ENCODE results near the gene MRPL58. TPM values are rescaled to one million over a fixed set of nuclear protein-coding genes. Genes with fewer than 3 reads are reported as not detected.
A peak's percentile ranks its signal among the peaks of the same experiment; 100 is the strongest.

MRPL58 gene
- total and polyA plus RNA-seq, 2 of the 8 experiments (the other 6 are each of a cell fraction or from before 2014, with no cell fraction given): 43.6 to 49.1 TPM

DNA sequence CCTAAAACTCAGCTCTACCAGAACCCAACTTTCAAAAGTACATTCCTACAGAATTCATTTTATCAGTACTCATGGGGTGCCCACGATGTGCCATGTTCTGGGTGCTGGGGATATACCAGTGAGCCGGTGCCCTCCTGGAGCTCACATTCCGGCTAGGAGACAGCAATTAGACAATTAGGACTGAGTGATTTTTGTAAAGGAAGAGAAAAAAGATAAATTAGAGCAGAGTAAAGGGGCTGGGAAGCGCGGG lies 449 bp upstream of the MRPL58 start:
- no peak overlapping the region for H2AFZ ChIP-seq (ENCODE audit: low read length)
- WGBS, 2 experiments (ENCODE audit: extremely low coverage in 1 of 2, insufficient coverage in 1 of 2, insufficient read length in 1 of 2, insufficient replicate concordance in 2 of 2, low coverage in 1 of 2, low lambda C conversion rate in 2 of 2, missing lambda C conversion rate in 1 of 2): 35% methylated on average over 5 of the region's 5 CpGs; no CpG with 5 or more reads in 1 of the 2 experiments
- no peak for FAIRE-seq
- TF ChIP-seq CHD1 (IDR thresholded peaks at IDR 0.05; ENCODE audit: low read depth, low read length) (no peak), MAFK (IDR thresholded peaks at IDR 0.05; ENCODE audit: low read depth, low read length) (no peak), RNF2 (IDR thresholded peaks at IDR 0.05; ENCODE audit: borderline replicate concordance, low read depth, low read length, missing control alignments, poor library complexity, severe bottlenecking) (no peak), CBX5 (IDR thresholded peaks at IDR 0.05; ENCODE audit: low read depth, low read length) (no peak), BCL11A (IDR thresholded peaks at IDR 0.05; ENCODE audit: low read depth in 2 of 2, low read length in 2 of 2) (no peak), CEBPB (IDR thresholded peaks at IDR 0.05; ENCODE audit: low read depth, low read length) (no peak), CTBP2 (IDR thresholded peaks at IDR 0.05; ENCODE audit: borderline replicate concordance, insufficient read depth, insufficient read length, low read length) (no peak), RBBP5 (IDR thresholded peaks at IDR 0.05; ENCODE audit: borderline replicate concordance, low read depth, low read length) (no peak), FOSL1 (IDR thresholded peaks at IDR 0.05; ENCODE audit: insufficient read depth, low read depth, low read length) (no peak)
- TF ChIP-seq, protein P1, sequence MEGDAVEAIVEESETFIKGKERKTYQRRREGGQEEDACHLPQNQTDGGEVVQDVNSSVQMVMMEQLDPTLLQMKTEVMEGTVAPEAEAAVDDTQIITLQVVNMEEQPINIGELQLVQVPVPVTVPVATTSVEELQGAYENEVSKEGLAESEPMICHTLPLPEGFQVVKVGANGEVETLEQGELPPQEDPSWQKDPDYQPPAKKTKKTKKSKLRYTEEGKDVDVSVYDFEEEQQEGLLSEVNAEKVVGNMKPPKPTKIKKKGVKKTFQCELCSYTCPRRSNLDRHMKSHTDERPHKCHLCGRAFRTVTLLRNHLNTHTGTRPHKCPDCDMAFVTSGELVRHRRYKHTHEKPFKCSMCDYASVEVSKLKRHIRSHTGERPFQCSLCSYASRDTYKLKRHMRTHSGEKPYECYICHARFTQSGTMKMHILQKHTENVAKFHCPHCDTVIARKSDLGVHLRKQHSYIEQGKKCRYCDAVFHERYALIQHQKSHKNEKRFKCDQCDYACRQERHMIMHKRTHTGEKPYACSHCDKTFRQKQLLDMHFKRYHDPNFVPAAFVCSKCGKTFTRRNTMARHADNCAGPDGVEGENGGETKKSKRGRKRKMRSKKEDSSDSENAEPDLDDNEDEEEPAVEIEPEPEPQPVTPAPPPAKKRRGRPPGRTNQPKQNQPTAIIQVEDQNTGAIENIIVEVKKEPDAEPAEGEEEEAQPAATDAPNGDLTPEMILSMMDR (IDR thresholded peaks at IDR 0.05; ENCODE audit: control extremely low read depth in 1 of 3, insufficient read depth in 1 of 3, low read depth in 1 of 3, low read length in 3 of 3): no peak

More for the DNA sequence above, 449 bp upstream of the MRPL58 start:
- Histone ChIP-seq H3K9me3 (ENCODE audit: insufficient read depth in 2 of 2, low read depth in 1 of 2, low read length in 1 of 2) (no peaks in the 10 kb centered on the region), H2BK5ac (ENCODE audit: low read depth, low read length) (peak overlapping the region; percentile 6), H3K56ac (replicated peaks; ENCODE audit: insufficient read length, low read depth, low read length) (peak overlapping the region; percentile 78), H3K79me1 (ENCODE audit: low read depth, low read length) (no peaks in the 10 kb centered on the region; the same call in 1 of the 2 replicates), H3K4me2 (ENCODE audit: insufficient read depth in 1 of 2, low read depth in 2 of 2, low read length in 2 of 2) (peak overlapping the region; percentile 66 to 84), H3K18ac (ENCODE audit: extremely low read depth, low read length) (peak overlapping the region; percentile 48; the same call in 1 of the 2 replicates), H4K8ac (ENCODE audit: extremely low read depth, insufficient read depth, low read length) (peak overlapping the region; percentile 79; the same call in 1 of the 2 replicates), H3K79me2 (ENCODE audit: control insufficient read depth in 1 of 2, insufficient read depth in 2 of 2, low read length in 2 of 2) (peaks cover 0 to 14% of the 10 kb centered on the region in 2 experiments; a peak in 2 of 4 replicates), H2BK15ac (ENCODE audit: low read length) (no peak overlapping the region), H3K14ac (ENCODE audit: insufficient read length) (no peak overlapping the region), H3K36me3 (ENCODE audit: control insufficient read depth in 2 of 4, insufficient read depth in 4 of 4, low read length in 3 of 4) (peaks cover 0 to 4% (median 0%) of the 10 kb centered on the region in 4 experiments; a peak in 4 of 8 replicates), H3K27me3 (replicated peaks in 1 of 4; ENCODE audit: control insufficient read depth in 3 of 4, extremely low read depth in 1 of 4, insufficient read depth in 3 of 4, low read length in 3 of 4) (no peaks in the 10 kb centered on the region), H3K23me2 (ENCODE audit: low read depth, low read length) (peaks cover 6% of the 10 kb centered on the region; the same call in 1 of the 2 replicates), H4K5ac (ENCODE audit: insufficient read length, low read depth, low read length) (peak overlapping the region; percentile 20), H3K4ac (replicated peaks; ENCODE audit: insufficient read length, low read depth, low read length) (peak overlapping the region; percentile 84), H4K20me1 (replicated peaks in 1 of 2; ENCODE audit: control insufficient read depth in 1 of 2, insufficient read depth in 2 of 2, low read length in 2 of 2) (no peaks in the 10 kb centered on the region), H3K27ac (ENCODE audit: low read depth, low read length) (peak overlapping the region; percentile 46; the same call in 1 of the 2 replicates), H3K4me3 (ENCODE audit: extremely low read depth in 1 of 4, insufficient read depth in 2 of 4, low read depth in 3 of 4, low read length in 4 of 4) (peak overlapping the region; percentile 31 to 84 (median 41)), H3K9ac (replicated peaks in 1 of 4; ENCODE audit: extremely low read depth in 1 of 4, low read depth in 3 of 4, low read length in 3 of 4) (peak overlapping the region in 3 of 4 experiments; percentile 22 to 51 (median 35); a peak in 3 of 7 replicates), H2BK20ac (ENCODE audit: low read length) (no peak overlapping the region), H2BK120ac (replicated peaks; ENCODE audit: low read depth, low read length) (no peak overlapping the region), H3K4me1 (replicated peaks in 1 of 4; ENCODE audit: control insufficient read depth in 3 of 4, insufficient read depth in 4 of 4, low read length in 3 of 4) (peaks cover 0 to 15% (median 4%) of the 10 kb centered on the region in 4 experiments; a peak in 5 of 7 replicates), H2BK12ac (ENCODE audit: low read depth, low read length) (peak overlapping the region; percentile 75; the same call in 1 of the 2 replicates), H2AK5ac (ENCODE audit: low read depth, low read length) (no peak overlapping the region), H3K23ac (ENCODE audit: insufficient read length) (no peak overlapping the region), H4K91ac (replicated peaks; ENCODE audit: insufficient read length, low read length) (peak overlapping the region; percentile 82)
- CTCF ChIA-PET (ENCODE audit: partially characterized antibody): interaction anchor here (0.7 to 20.3 kb wide), 24 partner anchors 10 to 267 kb away, joined by 3 to 345 read pairs (median 5); partner anchors contain the start of gene CDR2L
- POLR2A ChIA-PET (ENCODE audit: partially characterized antibody): interaction anchor here (0.7 to 5.8 kb wide), 33 partner anchors 8 to 394 kb away, joined by 3 to 87 read pairs (median 5); partner anchors contain the start of genes ATP5PD, CDR2L, GRB2 and HID1
- DNase-seq (ENCODE audit: low read depth in 1 of 2, low spot score in 2 of 2): no peak
